Thyroid gland (tissue), 4 donors: ENCODE data around the gene LRRC27. TPM values are rescaled to one million over a fixed set of nuclear protein-coding genes. Genes with fewer than 3 reads are reported as not detected.

ENCODE experiments used
- DNase-seq, 2 donors: peaks; one replicate each; pipeline ENCODE4 v3.0.0-alpha.2; 2019
- H3K27ac ChIP-seq, 3 donors: fragments of 200-600 bp; sonication (generic); 1 replicate in 2 of 3; 2 replicates in 1 of 3; pipeline ENCODE4 v1.5.1; 2016 to 2019; ENCODE audit warnings: mild to moderate bottlenecking in 1 of 3, moderate library complexity in 1 of 3
- H3K27me3 ChIP-seq: fragments of 200-600 bp; sonication (generic); one replicate; pipeline ENCODE4 v1.5.1; 2019
- H3K36me3 ChIP-seq, 2 donors: fragments of 200-600 bp; sonication (generic); one replicate each; pipeline ENCODE4 v1.5.1; 2016 to 2019
- H3K4me1 ChIP-seq, 2 donors: fragments of 200-600 bp; sonication (generic); one replicate each; pipeline ENCODE4 v1.5.1; 2017 to 2019
- H3K4me3 ChIP-seq, 3 donors: fragments of 200-600 bp; sonication (generic); replicated peaks in 1 of 3; 1 replicate in 2 of 3; 2 replicates in 1 of 3; pipeline ENCODE4 v1.5.1; 2016; ENCODE audit warnings: mild to moderate bottlenecking in 1 of 3
- H3K9me3 ChIP-seq: fragments of 200-600 bp; sonication (generic); one replicate; pipeline ENCODE4 v1.5.1; 2017
- POLR2A ChIP-seq, 2 donors: fragments of 450-650 bp; IDR thresholded peaks; one replicate each; pipeline ENCODE4 v1.6.1; 2017; ENCODE audit warnings: antibody characterized with exemption in 2 of 2, mild to moderate bottlenecking in 2 of 2, moderate library complexity in 1 of 2
- WGBS, 2 donors: methylation state at CpG; one replicate each; pipeline ENCODE4 v1.1.5; 2017; 5-methylcytosine and 5-hydroxymethylcytosine counted together
- intact Hi-C: fragments of 100-400 bp; cut with DNase I; formaldehyde crosslinking; loops from one replicate; pipeline ENCODE4 v1.15.1; 2023
- total RNA-seq, 4 donors: library from RNA; depleted of rRNA; stranded (reverse); fragments of >200 nt; gene quantifications; one replicate each; pipeline ENCODE4 v1.2.3, GENCODE V29; 2016
- TF ChIP-seq, protein P1 (sequence below), 6 experiments: fragments of 200-600 bp in 3 of 6; fragments of 450-650 bp in 3 of 6; sonication (generic) in 3 of 6; IDR thresholded peaks; one replicate each; pipeline ENCODE4 v1.5.1; 2016 to 2019; ENCODE audit warnings: antibody characterized with exemption in 6 of 6, mild to moderate bottlenecking in 2 of 6, inconsistent platforms in 1 of 6, moderate library complexity in 1 of 6

Gene LRRC27
- total RNA-seq, 4 donors from 2014 or later = 14.0 to 24.4 (median 19.4) TPM

DNA sequence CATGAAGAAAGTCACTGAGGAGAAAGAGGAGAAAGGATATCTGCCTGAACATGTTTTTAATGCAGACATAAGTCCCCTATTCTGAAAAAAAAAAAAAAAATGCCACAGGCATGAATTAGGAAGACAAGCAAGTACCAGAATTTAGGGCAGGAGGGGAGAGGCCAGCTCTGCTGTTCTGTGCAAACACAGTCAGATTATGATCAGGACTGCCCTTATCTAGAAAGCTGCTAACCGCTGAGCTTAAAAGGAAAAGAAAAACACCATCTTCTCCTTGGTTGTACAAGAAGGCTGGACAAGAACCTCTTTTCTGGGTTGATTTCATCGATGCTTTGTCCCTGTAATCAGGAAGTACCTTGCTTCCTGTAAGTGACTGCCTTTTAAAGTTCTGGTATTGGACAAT is 49.7 kb downstream of the LRRC27 start:
- no peaks in the 10 kb centered on the region for H3K27me3 ChIP-seq
- H3K4me3 ChIP-seq = no peak overlapping the region
- H3K27ac ChIP-seq = no peak overlapping the region
- 43 to 46% methylated on average over 2 of the region's 2 CpGs for WGBS, 2 donors
- TF ChIP-seq, protein P1, sequence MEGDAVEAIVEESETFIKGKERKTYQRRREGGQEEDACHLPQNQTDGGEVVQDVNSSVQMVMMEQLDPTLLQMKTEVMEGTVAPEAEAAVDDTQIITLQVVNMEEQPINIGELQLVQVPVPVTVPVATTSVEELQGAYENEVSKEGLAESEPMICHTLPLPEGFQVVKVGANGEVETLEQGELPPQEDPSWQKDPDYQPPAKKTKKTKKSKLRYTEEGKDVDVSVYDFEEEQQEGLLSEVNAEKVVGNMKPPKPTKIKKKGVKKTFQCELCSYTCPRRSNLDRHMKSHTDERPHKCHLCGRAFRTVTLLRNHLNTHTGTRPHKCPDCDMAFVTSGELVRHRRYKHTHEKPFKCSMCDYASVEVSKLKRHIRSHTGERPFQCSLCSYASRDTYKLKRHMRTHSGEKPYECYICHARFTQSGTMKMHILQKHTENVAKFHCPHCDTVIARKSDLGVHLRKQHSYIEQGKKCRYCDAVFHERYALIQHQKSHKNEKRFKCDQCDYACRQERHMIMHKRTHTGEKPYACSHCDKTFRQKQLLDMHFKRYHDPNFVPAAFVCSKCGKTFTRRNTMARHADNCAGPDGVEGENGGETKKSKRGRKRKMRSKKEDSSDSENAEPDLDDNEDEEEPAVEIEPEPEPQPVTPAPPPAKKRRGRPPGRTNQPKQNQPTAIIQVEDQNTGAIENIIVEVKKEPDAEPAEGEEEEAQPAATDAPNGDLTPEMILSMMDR (IDR thresholded peaks at IDR 0.05) = no peak
- TF ChIP-seq POLR2A (IDR thresholded peaks at IDR 0.05) = no peak
- intact Hi-C loops = no loop called here
- no peaks in the 10 kb centered on the region for H3K4me1 ChIP-seq
- no peaks in the 10 kb centered on the region for H3K9me3 ChIP-seq
- DNase-seq = no peak
- H3K36me3 ChIP-seq = no peaks in the 10 kb centered on the region

DNA sequence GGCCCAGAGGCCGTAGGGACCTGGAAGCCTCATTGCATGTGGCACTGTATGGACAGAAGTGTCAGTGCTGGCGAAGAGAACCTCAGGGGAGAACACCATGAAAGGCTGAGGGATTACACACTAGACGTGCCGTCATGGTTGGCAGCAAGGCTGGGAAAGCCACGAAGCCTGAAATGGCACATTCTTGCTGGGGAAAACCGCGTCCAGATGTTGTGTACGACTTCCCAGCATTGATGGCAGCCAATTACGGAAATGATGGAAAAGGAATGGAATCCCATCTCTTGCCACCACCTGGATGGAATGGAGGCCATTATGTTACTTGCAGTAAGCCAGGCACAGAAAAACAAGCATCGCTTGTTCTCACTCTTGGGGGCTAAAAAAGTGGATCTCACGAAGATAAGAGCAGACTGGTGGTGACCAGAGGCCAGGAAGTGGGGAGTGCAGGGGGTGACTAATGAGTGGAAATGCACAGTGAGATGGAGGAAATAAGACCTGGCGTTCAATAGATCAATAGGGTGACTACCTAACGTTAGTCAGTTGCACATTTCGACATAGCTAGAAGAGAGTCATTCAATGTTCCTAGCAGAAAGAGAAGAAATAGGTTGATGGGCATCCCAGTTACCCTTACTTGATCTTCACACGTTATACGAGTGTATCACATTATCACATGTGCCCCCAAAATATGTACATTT is 50.4 kb downstream of the LRRC27 start:
- Histone ChIP-seq H3K9me3 (no peaks in the 10 kb centered on the region), H3K27ac (no peak overlapping the region), H3K36me3 (no peaks in the 10 kb centered on the region), H3K4me3 (no peak overlapping the region), H3K27me3 (no peaks in the 10 kb centered on the region), H3K4me1 (no peaks in the 10 kb centered on the region)
- intact Hi-C loops = no loop called here
- no peak for DNase-seq
- WGBS, 2 donors = 85 to 90% methylated on average over 16 of the region's 16 CpGs
- TF ChIP-seq POLR2A (IDR thresholded peaks at IDR 0.05) = no peak
- TF ChIP-seq, protein P1 (IDR thresholded peaks at IDR 0.05) = no peak

DNA sequence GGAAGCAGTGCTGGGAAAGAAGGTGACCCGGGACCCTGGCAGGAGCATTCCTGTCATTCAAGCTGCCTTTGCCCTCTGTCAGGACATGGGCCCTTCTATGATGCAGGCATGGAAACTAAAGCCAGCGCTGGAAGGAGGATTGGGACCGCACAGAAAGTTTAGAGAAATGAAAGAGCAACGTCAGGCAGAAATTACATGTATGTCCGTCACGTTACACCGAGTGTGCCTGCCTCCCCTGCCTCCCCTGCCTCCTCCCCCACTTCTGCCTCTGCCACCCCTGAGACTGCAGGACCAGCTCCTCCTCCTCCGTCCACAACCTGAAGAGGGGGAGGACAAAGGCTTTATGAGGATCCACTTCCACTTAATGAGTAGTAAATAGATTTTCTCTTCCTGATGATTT is 51.1 kb downstream of the LRRC27 start:
- no peak overlapping the region for H3K4me3 ChIP-seq
- no peak for DNase-seq
- no peaks in the 10 kb centered on the region for H3K9me3 ChIP-seq
- intact Hi-C loops = no loop called here
- H3K36me3 ChIP-seq = no peaks in the 10 kb centered on the region
- WGBS, 2 donors = 75 to 83% methylated on average over 8 of the region's 8 CpGs
- H3K4me1 ChIP-seq = no peaks in the 10 kb centered on the region
- TF ChIP-seq, protein P1 (IDR thresholded peaks at IDR 0.05) = no peak
- no peak for TF ChIP-seq POLR2A (IDR thresholded peaks at IDR 0.05)
- H3K27me3 ChIP-seq = no peaks in the 10 kb centered on the region
- H3K27ac ChIP-seq = no peak overlapping the region

DNA sequence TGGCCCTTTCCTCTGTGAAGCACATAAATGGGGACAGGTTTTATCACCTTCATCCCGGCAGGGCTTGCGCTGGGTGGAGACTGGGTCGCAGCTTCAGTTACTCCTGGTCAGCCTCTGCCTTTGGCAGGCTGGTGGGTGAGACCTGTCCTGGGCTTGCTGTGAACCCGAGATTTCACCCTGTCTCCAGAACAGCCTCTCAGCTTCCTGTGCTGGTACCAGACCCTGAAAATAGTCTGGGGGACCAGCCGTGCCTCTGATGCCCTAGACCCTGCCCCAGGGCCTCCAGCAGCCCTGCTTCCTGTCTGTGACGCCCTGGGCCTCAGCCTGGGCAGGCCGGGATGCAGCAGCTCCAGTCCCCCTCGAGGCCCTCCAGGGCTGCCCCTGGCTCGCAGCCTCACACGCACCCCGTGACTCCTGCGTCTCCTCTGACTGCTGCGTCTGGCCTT is 51.8 kb downstream of the LRRC27 start:
- Histone ChIP-seq H3K27ac (no peak overlapping the region), H3K4me3 (no peak overlapping the region), H3K27me3 (no peaks in the 10 kb centered on the region), H3K36me3 (no peaks in the 10 kb centered on the region), H3K4me1 (peaks cover 0 to under 1% of the 10 kb centered on the region in 2 donors), H3K9me3 (no peaks in the 10 kb centered on the region)
- intact Hi-C loops = no loop called here
- no peak for DNase-seq
- 78 to 79% methylated on average over 10 to 11 of the region's 13 CpGs for WGBS, 2 donors
- TF ChIP-seq, protein P1 (IDR thresholded peaks at IDR 0.05) = no peak
- TF ChIP-seq POLR2A (IDR thresholded peaks at IDR 0.05) = no peak

DNA sequence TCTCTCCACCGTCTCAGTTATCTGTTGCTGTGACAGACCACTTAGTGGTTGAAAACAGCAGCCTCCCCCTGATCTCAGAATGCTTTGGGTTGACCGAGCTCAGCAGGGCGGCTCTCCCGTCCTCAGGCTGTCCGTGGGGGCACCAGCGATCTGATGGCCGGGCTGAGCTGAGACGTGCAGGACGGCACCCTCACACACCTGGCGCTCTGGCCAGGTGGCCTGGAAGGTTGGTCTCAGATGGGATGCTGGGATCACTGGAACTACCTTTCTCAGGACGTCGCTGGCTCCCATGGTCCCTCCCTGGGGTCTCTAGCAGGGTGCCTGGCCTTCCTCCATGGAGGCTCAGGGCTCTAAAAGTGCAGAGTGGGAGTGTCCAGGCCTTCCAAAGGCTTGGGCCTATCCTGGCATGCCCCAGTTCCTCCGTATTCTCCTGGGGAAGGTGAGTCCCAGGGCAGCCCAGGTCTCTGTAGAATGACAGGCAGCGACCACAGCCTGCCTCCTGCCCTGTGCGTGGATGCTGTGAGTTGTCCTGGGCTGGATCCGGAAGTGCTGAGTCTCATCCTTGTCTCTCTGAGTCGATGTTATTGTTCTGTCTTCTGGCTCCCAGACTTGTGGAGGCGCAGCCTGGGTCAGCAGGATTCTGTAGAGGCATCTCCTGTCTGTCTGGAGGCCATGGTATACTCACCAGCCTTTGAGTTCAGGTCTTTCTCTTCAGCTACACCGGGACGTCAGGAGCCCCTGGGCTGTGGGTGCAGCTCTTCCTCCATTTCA is 52.8 kb downstream of the LRRC27 start:
- WGBS, 2 donors = 85 to 86% methylated on average over 11 to 18 of the region's 20 CpGs
- intact Hi-C loops = loop anchor here (5.0 kb wide), 1 partner anchor 257 kb away; no protein-coding TSS in a partner anchor

More for the DNA sequence above, 52.8 kb downstream of the LRRC27 start:
- Histone ChIP-seq H3K9me3 (no peaks in the 10 kb centered on the region), H3K27ac (no peak overlapping the region), H3K36me3 (no peaks in the 10 kb centered on the region), H3K4me1 (peaks cover 3 to 8% of the 10 kb centered on the region in 2 donors), H3K4me3 (no peak overlapping the region), H3K27me3 (no peaks in the 10 kb centered on the region)
- TF ChIP-seq POLR2A (IDR thresholded peaks at IDR 0.05) = no peak
- TF ChIP-seq, protein P1 (IDR thresholded peaks at IDR 0.05) = no peak
- no peak for DNase-seq
